Heart left ventricle (tissue), 16 donors: Measurements from ENCODE around the gene KY. TPM values are rescaled to one million over a fixed set of nuclear protein-coding genes. Genes with fewer than 3 reads are reported as not detected.

Experiments used
- ATAC-seq, 4 donors: fragments of 200-7000 bp; cut with Tn5 transposase; one replicate each; pipeline ENCODE4 v1.9.1; 2020 to 2022; ENCODE audit warnings: moderate library complexity in 4 of 4, mild to moderate bottlenecking in 3 of 4, moderate number of reproducible peaks in 1 of 4
- DNase-seq, 5 donors: peaks; one replicate each; pipeline ENCODE4 v3.0.0-alpha.2; 2020
- H3K27ac ChIP-seq, 12 donors: fragments of 200-600 bp; sonication (generic) in 4 of 12; one replicate each; pipeline versions ENCODE4 v1.5.0 to v1.8.0; 2016 to 2022; ENCODE audit warnings: mild to moderate bottlenecking in 2 of 12
- H3K27me3 ChIP-seq, 9 donors: fragments of 200-600 bp; sonication (generic) in 2 of 9; one replicate each; pipeline versions ENCODE4 v1.5.1 to v1.8.0; 2016 to 2022; ENCODE audit warnings: mild to moderate bottlenecking in 3 of 9
- H3K36me3 ChIP-seq, 9 donors: fragments of 200-600 bp; sonication (generic) in 2 of 9; one replicate each; pipeline versions ENCODE4 v1.5.0 to v1.8.0; 2018 to 2022; ENCODE audit warnings: mild to moderate bottlenecking in 2 of 9
- H3K4me1 ChIP-seq, 12 donors: fragments of 200-600 bp; sonication (generic) in 4 of 12; one replicate each; pipeline versions ENCODE4 v1.5.0 to v1.8.0; 2016 to 2022; ENCODE audit warnings: mild to moderate bottlenecking in 3 of 12
- H3K4me3 ChIP-seq, 12 donors: fragments of 200-600 bp; sonication (generic) in 4 of 12; one replicate each; pipeline versions ENCODE4 v1.5.0 to v1.8.0; 2017 to 2022; ENCODE audit warnings: mild to moderate bottlenecking in 9 of 12, moderate library complexity in 4 of 12
- H3K9me3 ChIP-seq, 12 donors: fragments of 200-600 bp; sonication (generic) in 4 of 12; one replicate each; pipeline versions ENCODE4 v1.5.0 to v1.8.0; 2016 to 2022; ENCODE audit warnings: mild to moderate bottlenecking in 1 of 12
- CTCF ChIP-seq, 12 donors: fragments of 200-600 bp; sonication (generic) in 4 of 12; IDR thresholded peaks; one replicate each; pipeline versions ENCODE4 v1.5.0 to v1.8.0; 2018 to 2022; ENCODE audit warnings: antibody characterized with exemption in 12 of 12, mild to moderate bottlenecking in 5 of 12
- POLR2A ChIP-seq, 2 donors: fragments of 450-650 bp; IDR thresholded peaks; one replicate each; pipeline ENCODE4 v1.6.1; 2017; ENCODE audit warnings: antibody characterized with exemption in 2 of 2, mild to moderate bottlenecking in 2 of 2, moderate library complexity in 2 of 2
- WGBS, 4 donors: extraction: QIAGEN DNeasy Blood & Tissue Kit in 2 of 4; methylation state at CpG; one replicate each; pipeline versions ENCODE4 v1.1.5 to v1.1.7; 2013 to 2018; 5-methylcytosine and 5-hydroxymethylcytosine counted together
- intact Hi-C, 10 donors: fragments of 100-400 bp; cut with DNase I; formaldehyde crosslinking; loops; one replicate each; pipeline versions ENCODE4 v1.11.1 to v1.14.2; 2022
- polyA plus RNA-seq, 2 donors: library from polyadenylated mRNA; stranded (reverse); fragments of 200-250 nt; gene quantifications; one replicate each; pipeline ENCODE4 v1.2.3, GENCODE V29; 2013
- total RNA-seq, 9 donors: library from RNA; depleted of rRNA in 2 of 9; stranded (reverse); fragments of >200 nt in 2 of 9; fragmentation: NEBNext Ultra II Directional in 3 of 9; extraction: Animal tissue kit (Norgen Biotek cat#: 25700) in 3 of 9; gene quantifications; one replicate each; pipeline versions ENCODE4 v1.1.0 to v1.2.4, GENCODE V29; 2016 to 2023
- donor health status: ischemic (EF 13 %, LVEDD 7.1; RV severe dilation, severe dysfunction).
- donor health status: healthy with polysubstance abuse.
- donor health status: DM: no; HTN: yes; CAD: no.
- donor health status: DM: no; HTN: no; CAD: no.
- donor health status: ischemic (EF 25% LVEDD 6.9; RV normal size, moderate dysfunction).
- donor health status: ischemic (EF 25% LVEDD 5.7; RV mildly dilated, moderate dysfunction).
- donor health status: healthy.
- donor health status: DM: yes; HTN: yes; CAD: no.
- donor health status: ischemic (EF 35%, LVEDD 5.7; RV mildly dilated, moderate dysfunction).
- donor health status: nonischemic (EF 11% LVEDD 7.7; RV severe dilation, severe dysfunction).
- donor health status: DM: yes; HTN: yes; CAD: no.
- donor health status: PGD.
- donor health status: ischemic (EF 29% LVEDD 5.4; RV normal size, mild dysfunction).
- donor health status: nonischemic (EF 23%, LVEDD 6.1; RV moderate dilation, normal function).

Gene KY
- total and polyA plus RNA-seq, 11 donors: 1.4 to 22.5 (median 8.6) TPM

GRCh38 chr3:134667956-134668355 lies 17.1 kb upstream of the KY start:
- Histone ChIP-seq H3K4me1 (peaks cover 0 to 12% (median 0%) of the 10 kb centered on the region in 12 donors), H3K27ac (no peak overlapping the region), H3K4me3 (no peak overlapping the region), H3K27me3 (no peaks in the 10 kb centered on the region), H3K9me3 (peaks cover 0 to 2% (median 0%) of the 10 kb centered on the region in 12 donors), H3K36me3 (no peaks in the 10 kb centered on the region)
- intact Hi-C loops: no loop called here
- TF ChIP-seq POLR2A (IDR thresholded peaks at IDR 0.05): no peak
- no peak for TF ChIP-seq CTCF (IDR thresholded peaks at IDR 0.05)
- 48 to 73% (median 69%) methylated on average over 3 of the region's 3 CpGs for WGBS, 4 donors
- DNase-seq (no peak), ATAC-seq (no peak)

DNA sequence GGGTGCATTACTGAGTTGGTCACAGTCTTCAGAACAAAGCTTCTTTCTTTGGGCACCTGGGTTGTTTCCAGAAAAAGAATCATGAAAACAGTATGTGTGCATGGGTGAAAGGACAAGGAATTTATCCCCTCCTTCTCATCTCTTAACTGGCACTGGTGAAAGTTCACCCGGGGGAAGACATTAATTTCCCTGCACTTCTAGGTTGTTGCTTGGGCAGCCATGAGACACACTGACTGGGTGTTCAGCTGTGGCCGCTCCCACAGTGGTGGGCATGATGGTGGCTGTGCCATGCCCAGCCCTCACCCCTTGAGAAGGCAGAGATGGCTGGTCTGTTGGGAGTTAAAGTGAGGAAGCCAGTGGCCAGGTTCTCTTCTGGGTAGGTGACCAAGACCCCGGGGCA lies 16.6 kb upstream of the KY start:
- H3K4me1 ChIP-seq: peaks cover 0 to 12% (median 0%) of the 10 kb centered on the region in 12 donors
- WGBS, 4 donors: 90 to 96% (median 93%) methylated on average over 3 of the region's 3 CpGs
- H3K4me3 ChIP-seq: no peak overlapping the region
- no peak for ATAC-seq
- no peaks in the 10 kb centered on the region for H3K36me3 ChIP-seq
- no peak for DNase-seq
- intact Hi-C loops: no loop called here
- H3K27me3 ChIP-seq: no peaks in the 10 kb centered on the region
- H3K27ac ChIP-seq: no peak overlapping the region
- no peaks in the 10 kb centered on the region for H3K9me3 ChIP-seq
- no peak for TF ChIP-seq POLR2A (IDR thresholded peaks at IDR 0.05)
- TF ChIP-seq CTCF (IDR thresholded peaks at IDR 0.05): no peak

DNA sequence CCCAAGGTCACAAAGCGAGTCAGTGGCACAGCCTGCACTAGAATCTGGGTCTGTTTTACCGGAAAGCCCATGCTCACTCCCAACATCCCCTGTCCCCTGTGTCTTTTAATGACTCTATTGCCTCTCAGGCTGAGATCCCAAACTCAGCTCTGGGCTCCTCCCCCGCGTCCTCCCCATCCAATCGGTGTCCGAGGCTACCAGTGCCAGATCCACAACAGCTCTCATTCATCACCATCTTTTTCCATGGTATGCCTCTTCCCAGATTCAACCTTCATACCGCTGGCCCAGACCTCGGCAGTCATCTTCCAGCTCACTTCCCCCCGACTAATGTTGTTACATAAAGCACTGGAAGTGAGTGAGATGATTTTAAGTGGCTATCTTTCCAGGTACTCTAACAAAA lies 16.1 kb upstream of the KY start:
- H3K9me3 ChIP-seq: no peaks in the 10 kb centered on the region
- intact Hi-C loops: no loop called here
- TF ChIP-seq POLR2A (IDR thresholded peaks at IDR 0.05): no peak
- TF ChIP-seq CTCF (IDR thresholded peaks at IDR 0.05): no peak
- peak overlapping the region in 1 of 12 donors; percentile 61 for H3K27ac ChIP-seq
- WGBS, 4 donors: 76 to 84% (median 76%) methylated on average over 9 of the region's 9 CpGs
- H3K27me3 ChIP-seq: no peaks in the 10 kb centered on the region
- no peak overlapping the region for H3K4me3 ChIP-seq
- no peak for DNase-seq
- ATAC-seq: no peak
- H3K4me1 ChIP-seq: peaks cover 0 to 12% (median 0%) of the 10 kb centered on the region in 12 donors
- no peaks in the 10 kb centered on the region for H3K36me3 ChIP-seq

GRCh38 chr3:134666466-134666865 lies 15.6 kb upstream of the KY start:
- no peak overlapping the region for H3K4me3 ChIP-seq
- peaks cover 0 to 12% (median 0%) of the 10 kb centered on the region in 12 donors for H3K4me1 ChIP-seq
- peak overlapping the region in 1 of 12 donors; percentile 61 for H3K27ac ChIP-seq
- ATAC-seq (peak in 3 of 4 donors; percentile 26 to 79 (median 57)), DNase-seq (peak in 1 of 5 donors; percentile 51)
- no peaks in the 10 kb centered on the region for H3K36me3 ChIP-seq
- intact Hi-C loops: no loop called here
- no peaks in the 10 kb centered on the region for H3K27me3 ChIP-seq
- TF ChIP-seq CTCF (IDR thresholded peaks at IDR 0.05): no peak
- no peak for TF ChIP-seq POLR2A (IDR thresholded peaks at IDR 0.05)
- no peaks in the 10 kb centered on the region for H3K9me3 ChIP-seq
- WGBS, 4 donors: 37 to 42% (median 39%) methylated on average over 4 of the region's 4 CpGs
